Endodermal cell (in vitro differentiated cells): ENCODE data around the gene ADIPOR2. TPM values are rescaled to one million over a fixed set of nuclear protein-coding genes. Genes with fewer than 3 reads are reported as not detected.

Experiments
- DNase-seq: peaks from one replicate; pipeline ENCODE4 v3.0.0-alpha.2; 2017
- H3K27ac ChIP-seq: 2 replicates; pipeline ENCODE4 v1.5.1; 2013; ENCODE audit warnings: mild to moderate bottlenecking, low read depth, low read length, moderate library complexity
- H3K27me3 ChIP-seq: 2 replicates; pipeline ENCODE4 v1.6.1; 2013; ENCODE audit warnings: mild to moderate bottlenecking, low read length, moderate library complexity; ENCODE audit not compliant: insufficient read depth, control insufficient read depth, poor library complexity, severe bottlenecking
- H3K36me3 ChIP-seq: 2 replicates; pipeline ENCODE4 v1.7.0; 2013; ENCODE audit warnings: mild to moderate bottlenecking, low read length, moderate library complexity; ENCODE audit not compliant: control insufficient read depth, insufficient read depth
- H3K4me1 ChIP-seq: one replicate; pipeline ENCODE4 v1.7.0; 2013; ENCODE audit warnings: low read length; ENCODE audit not compliant: control insufficient read depth, insufficient read depth
- H3K4me3 ChIP-seq: 2 replicates; pipeline ENCODE4 v1.5.1; 2013; ENCODE audit warnings: mild to moderate bottlenecking, low read length, moderate library complexity
- H3K9ac ChIP-seq: 2 replicates; pipeline ENCODE4 v1.6.1; 2013; ENCODE audit warnings: mild to moderate bottlenecking, low read length, moderate library complexity; ENCODE audit not compliant: poor library complexity, severe bottlenecking; ENCODE audit errors: extremely low read depth
- H3K9me3 ChIP-seq: 2 replicates; pipeline ENCODE4 v1.6.1; 2013; ENCODE audit warnings: mild to moderate bottlenecking, low read length, moderate library complexity; ENCODE audit not compliant: control insufficient read depth
- H3K27ac Mint-ChIP-seq: 2 replicates; pipeline ENCODE4 v1.8.0; 2020; ENCODE audit warnings: mixed read lengths
- H3K27me3 Mint-ChIP-seq: 2 replicates; pipeline ENCODE4 v1.8.0; 2021; ENCODE audit warnings: mild to moderate bottlenecking, mixed read lengths; ENCODE audit not compliant: insufficient read depth
- H3K36me3 Mint-ChIP-seq: 2 replicates; pipeline ENCODE4 v1.8.0; 2020; ENCODE audit warnings: low read depth, mixed read lengths
- H3K4me1 Mint-ChIP-seq: 2 replicates; pipeline ENCODE4 v1.8.0; 2020; ENCODE audit warnings: mixed read lengths
- H3K4me3 Mint-ChIP-seq: 2 replicates; pipeline ENCODE4 v1.8.0; 2020; ENCODE audit warnings: mild to moderate bottlenecking, moderate library complexity, mixed read lengths
- H3K9me3 Mint-ChIP-seq: 2 replicates; pipeline ENCODE4 v1.8.0; 2020; ENCODE audit warnings: mild to moderate bottlenecking, mixed read lengths
- CTCF ChIP-seq: fragments of 200-600 bp; sonication (generic); conservative IDR thresholded peaks from 2 replicates; pipeline ENCODE4 v1.5.0; 2021; ENCODE audit warnings: antibody characterized with exemption, mild to moderate bottlenecking
- WGBS, 2 experiments: methylation state at CpG; one replicate each; pipeline versions ENCODE4 v1.1.5 to v1.1.7; 2013; ENCODE audit warnings: missing lambda C conversion rate in 2 of 2, mixed read lengths in 1 of 2; ENCODE audit not compliant: insufficient coverage in 1 of 2, insufficient read length in 1 of 2; 5-methylcytosine and 5-hydroxymethylcytosine counted together
- total RNA-seq, 2 donors: library from RNA; stranded (reverse); fragmentation: NEBNext Ultra II Directional in 1 of 2; extraction: Animal tissue kit (Norgen Biotek cat#: 25700) in 1 of 2; gene quantifications; 2 replicates in 1 of 2; 3 replicates in 1 of 2; pipeline ENCODE4 v1.2.1, GENCODE V29; 2021

The ADIPOR2 gene
- total RNA-seq, 2 donors from 2014 or later: 53.7 to 124 TPM

- H3K9ac ChIP-seq: no peak overlapping the region
- no peak for TF ChIP-seq CTCF
- 89 to 92% methylated on average over 14 to 22 of the region's 22 CpGs for WGBS, 2 experiments
- no peaks in the 10 kb centered on the region for H3K27me3 Mint-ChIP-seq
- no peaks in the 10 kb centered on the region for H3K36me3 Mint-ChIP-seq
- peaks cover 31% of the 10 kb centered on the region for H3K4me1 Mint-ChIP-seq
- DNase-seq: peak; percentile 58
- no peaks in the 10 kb centered on the region for H3K9me3 Mint-ChIP-seq
- no peaks in the 10 kb centered on the region for H3K27me3 ChIP-seq
- H3K9me3 ChIP-seq: no peaks in the 10 kb centered on the region
- peaks cover 12% of the 10 kb centered on the region for H3K4me1 ChIP-seq
- H3K27ac ChIP-seq: no peak overlapping the region
- H3K4me3 ChIP-seq: no peak overlapping the region
- H3K27ac Mint-ChIP-seq: no peak overlapping the region
- H3K4me3 Mint-ChIP-seq: no peak overlapping the region
- H3K36me3 ChIP-seq: no peaks in the 10 kb centered on the region
Observed at GRCh38 chr12:1797991-1798640, 107.2 kb downstream of the ADIPOR2 start.

GRCh38 chr12:1798641-1799020 lies 107.8 kb downstream of the ADIPOR2 start:
- Histone ChIP-seq H3K4me3 (no peak overlapping the region), H3K27me3 (no peaks in the 10 kb centered on the region), H3K27ac (no peak overlapping the region), H3K9me3 (no peaks in the 10 kb centered on the region), H3K9ac (no peak overlapping the region), H3K4me1 (peaks cover 12% of the 10 kb centered on the region), H3K36me3 (no peaks in the 10 kb centered on the region)
- H3K36me3 Mint-ChIP-seq: no peaks in the 10 kb centered on the region
- no peaks in the 10 kb centered on the region for H3K9me3 Mint-ChIP-seq
- H3K4me1 Mint-ChIP-seq: peaks cover 26% of the 10 kb centered on the region
- no peak for DNase-seq
- no peak overlapping the region for H3K27ac Mint-ChIP-seq
- H3K27me3 Mint-ChIP-seq: no peaks in the 10 kb centered on the region
- 93 to 96% methylated on average over 6 of the region's 6 CpGs for WGBS, 2 experiments
- no peak overlapping the region for H3K4me3 Mint-ChIP-seq
- no peak for TF ChIP-seq CTCF

DNA sequence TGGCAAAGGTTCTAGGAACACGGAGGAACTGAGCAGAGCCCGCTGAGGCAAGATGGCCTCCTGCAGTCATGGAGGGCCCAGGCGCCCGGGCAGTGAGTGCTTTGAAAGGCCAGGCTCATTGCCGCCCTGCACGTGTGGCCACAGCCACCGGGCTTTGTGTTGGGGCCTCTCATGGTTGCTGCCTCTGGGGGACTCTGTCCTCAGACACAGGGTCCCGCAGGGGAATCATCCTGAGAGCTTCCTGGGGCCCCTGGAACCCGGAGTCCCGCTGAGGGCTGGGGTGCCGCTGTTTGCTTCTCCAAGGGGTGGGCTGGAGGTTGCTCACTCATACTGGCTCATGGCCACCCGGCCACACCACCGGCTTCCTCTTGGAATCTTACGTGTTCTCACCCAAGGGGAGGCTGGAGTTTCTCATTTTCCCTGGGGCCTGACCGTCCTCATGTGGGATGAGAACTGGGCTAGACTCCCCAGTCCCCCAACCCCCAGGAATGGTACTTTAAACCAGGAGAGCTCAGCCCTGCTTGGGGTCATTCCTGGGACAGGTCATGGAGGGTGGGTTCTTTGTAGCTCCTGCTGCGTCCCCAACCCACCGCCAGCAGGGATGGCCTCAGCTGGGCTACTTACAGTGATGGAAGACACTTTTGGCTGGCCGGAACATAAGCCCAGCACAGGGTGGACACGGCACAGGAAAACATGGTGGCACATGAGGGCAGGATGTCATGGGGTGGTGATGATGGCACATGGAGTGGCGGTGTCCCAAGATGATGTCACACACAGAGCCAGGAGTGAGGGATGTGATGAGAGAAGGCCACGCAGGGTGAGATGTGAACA lies 108.4 kb downstream of the ADIPOR2 start:
- Histone ChIP-seq H3K4me3 (no peak overlapping the region), H3K4me1 (peaks cover 7% of the 10 kb centered on the region), H3K36me3 (no peaks in the 10 kb centered on the region), H3K27me3 (no peaks in the 10 kb centered on the region), H3K9ac (no peak overlapping the region), H3K9me3 (no peaks in the 10 kb centered on the region), H3K27ac (no peak overlapping the region)
- H3K9me3 Mint-ChIP-seq: no peaks in the 10 kb centered on the region
- DNase-seq: peak; percentile 57
- no peak overlapping the region for H3K4me3 Mint-ChIP-seq
- peak overlapping the region; percentile 12 for H3K27ac Mint-ChIP-seq
- no peaks in the 10 kb centered on the region for H3K36me3 Mint-ChIP-seq
- H3K27me3 Mint-ChIP-seq: no peaks in the 10 kb centered on the region
- H3K4me1 Mint-ChIP-seq: peaks cover 22% of the 10 kb centered on the region
- no peak for TF ChIP-seq CTCF
- WGBS, 2 experiments: 88 to 92% methylated on average over 14 to 21 of the region's 21 CpGs
